GM15510 (cell line): Measurements from ENCODE around the gene ARHGEF12.

Source experiments
- POLR2A ChIP-seq: IDR thresholded peaks from 3 replicates; pipeline ENCODE4 v1.6.1; 2011; ENCODE audit warnings: borderline replicate concordance; ENCODE audit not compliant: insufficient read length; ENCODE audit errors: extremely low read depth

Gene ARHGEF12

DNA sequence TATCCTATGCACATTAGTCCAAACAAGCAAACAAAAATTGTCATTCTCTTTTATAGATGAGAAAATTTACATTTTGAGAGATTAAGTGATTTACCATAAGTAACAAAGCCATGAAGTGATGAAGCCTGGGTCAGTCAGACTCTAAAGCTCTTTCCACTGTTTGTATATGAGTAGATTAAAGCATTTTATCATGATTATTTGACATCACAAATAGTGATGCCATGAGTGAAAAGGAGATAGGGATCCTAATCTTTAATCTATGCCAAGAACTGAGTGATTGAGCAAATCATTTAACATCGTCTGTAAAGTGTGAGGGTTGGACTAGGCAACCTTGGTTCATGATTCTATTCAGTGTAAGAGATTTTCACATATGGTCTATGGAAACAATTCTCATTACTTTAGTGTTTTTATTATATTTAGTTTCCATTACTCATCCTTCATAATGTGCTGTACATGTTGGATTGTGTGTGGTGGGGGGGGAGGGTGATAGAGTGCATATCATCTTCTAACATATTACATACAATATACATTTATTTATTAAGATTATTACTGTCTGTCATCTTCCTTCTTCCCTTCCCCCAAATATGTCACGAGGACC lies 50.7 kb downstream of the ARHGEF12 start:
- TF ChIP-seq POLR2A = no peak

DNA sequence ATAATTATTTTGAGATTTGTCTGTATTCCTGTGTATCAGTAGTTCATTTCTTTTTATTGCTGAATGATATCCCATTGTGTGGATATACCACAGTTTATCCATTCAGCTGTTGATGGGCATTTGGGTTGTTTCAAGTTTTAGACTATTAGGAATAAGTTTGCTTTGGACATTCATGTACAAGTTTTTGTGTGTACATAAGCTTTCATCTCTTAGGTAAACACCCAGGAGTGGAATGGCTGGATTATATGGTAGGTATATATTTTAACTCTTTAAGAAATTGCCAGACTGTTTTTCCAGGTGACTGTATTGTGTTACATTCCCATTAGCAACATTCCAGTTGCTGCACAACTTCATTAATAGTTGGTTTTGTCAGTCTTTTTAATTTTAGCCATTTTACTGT lies 52.0 kb downstream of the ARHGEF12 start:
- no peak for TF ChIP-seq POLR2A

GRCh38 chr11:120389693-120390584 lies 53.7 kb downstream of the ARHGEF12 start:
- no peak for TF ChIP-seq POLR2A

GRCh38 chr11:120390585-120390922 lies 54.3 kb downstream of the ARHGEF12 start:
- TF ChIP-seq POLR2A = no peak

GRCh38 chr11:120391292-120391691 lies 55.1 kb downstream of the ARHGEF12 start:
- TF ChIP-seq POLR2A = no peak

DNA sequence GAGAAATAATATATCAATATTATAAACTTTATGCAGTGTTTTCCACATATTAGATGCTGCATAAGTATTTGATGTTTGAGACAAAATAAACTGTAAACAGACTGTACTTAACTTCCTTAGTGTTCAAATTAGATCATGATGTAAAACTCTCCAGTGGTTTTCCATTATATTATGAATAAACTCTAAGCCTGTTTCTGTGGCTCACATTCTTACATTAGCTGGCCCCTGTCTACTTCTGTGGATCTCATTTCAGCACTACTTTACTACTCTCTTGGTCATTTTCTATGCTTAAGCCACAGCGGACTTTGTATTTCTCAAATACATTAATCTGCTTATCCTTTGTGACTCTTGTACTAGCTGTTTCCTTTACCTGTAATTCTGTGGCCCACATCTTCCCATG lies 55.6 kb downstream of the ARHGEF12 start:
- TF ChIP-seq POLR2A = no peak

DNA sequence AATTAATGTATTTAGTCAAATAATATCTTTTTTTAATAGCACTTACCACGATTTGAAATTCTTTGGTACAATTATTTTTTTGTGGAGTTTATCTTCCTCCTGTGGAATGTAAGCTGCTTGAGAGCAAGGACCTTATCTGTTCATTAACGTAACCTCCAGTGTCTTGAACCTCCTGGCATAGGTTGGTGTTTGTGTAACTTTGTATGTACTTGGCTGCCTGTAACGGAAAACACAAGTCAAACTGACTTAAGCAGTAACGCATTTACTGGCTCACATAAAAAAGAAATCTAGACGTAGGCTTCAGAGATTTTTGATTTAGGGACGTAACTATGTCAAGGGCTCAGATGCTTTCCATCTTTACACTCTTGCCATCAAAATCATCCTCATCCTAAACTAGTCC lies 56.1 kb downstream of the ARHGEF12 start:
- no peak for TF ChIP-seq POLR2A

DNA sequence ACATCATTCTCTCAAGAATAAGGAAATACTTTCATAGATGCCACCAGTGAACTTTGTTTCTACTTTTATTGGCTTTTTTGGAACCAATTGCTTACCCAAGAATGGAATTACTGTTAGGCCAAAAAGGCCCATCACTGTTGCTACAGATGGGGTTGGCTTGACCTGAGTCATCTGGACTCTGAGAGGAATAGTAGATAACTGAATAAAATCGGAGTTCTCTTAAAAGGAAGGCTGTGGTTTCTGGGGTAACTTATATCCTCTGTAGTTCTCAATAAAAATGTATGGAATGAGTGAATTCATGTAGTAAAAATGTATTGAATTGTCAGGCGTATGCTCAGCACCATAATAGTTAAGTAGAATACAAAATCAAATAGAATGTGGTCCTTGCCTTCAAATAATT lies 56.6 kb downstream of the ARHGEF12 start:
- no peak for TF ChIP-seq POLR2A

DNA sequence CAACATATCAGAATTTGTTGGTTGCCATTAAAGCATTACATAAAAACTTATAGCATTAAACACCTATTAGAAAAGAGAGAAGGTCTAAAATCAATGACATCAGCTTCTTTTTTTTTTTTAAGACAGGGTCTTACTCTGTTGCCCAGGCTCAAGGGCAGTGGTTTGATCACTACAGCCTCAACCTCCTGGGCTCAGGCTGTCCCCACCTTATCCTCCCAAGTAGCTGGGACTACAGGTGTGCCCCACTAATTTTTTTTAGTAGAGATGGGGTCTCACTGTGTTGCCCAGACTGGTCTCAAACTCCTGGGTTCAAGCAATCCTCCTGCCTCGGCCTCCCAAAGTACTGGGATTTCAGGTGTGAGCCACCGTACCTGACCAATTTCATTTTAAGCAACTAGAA lies 57.9 kb downstream of the ARHGEF12 start:
- TF ChIP-seq POLR2A = no peak

DNA sequence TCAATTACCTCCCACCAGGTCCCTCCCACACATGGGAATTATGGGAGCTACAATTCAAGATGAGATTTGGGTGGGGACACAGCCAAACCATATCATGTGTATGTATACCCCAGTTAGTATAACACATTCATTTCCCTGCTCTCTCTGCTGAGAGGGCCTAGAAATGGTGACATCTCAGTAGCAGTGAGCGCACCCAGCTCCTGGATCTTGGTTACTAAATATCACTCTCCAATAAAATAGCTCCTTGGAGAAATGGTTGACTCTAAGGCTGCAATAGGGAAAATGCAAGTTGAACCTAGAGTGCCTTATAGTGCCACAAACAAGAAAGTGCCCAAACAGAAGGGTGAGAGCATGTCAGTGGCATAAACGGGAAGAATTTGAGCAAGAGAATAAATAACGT lies 59.6 kb downstream of the ARHGEF12 start:
- TF ChIP-seq POLR2A = no peak

GRCh38 chr11:120398132-120398531 lies 61.9 kb downstream of the ARHGEF12 start:
- TF ChIP-seq POLR2A = no peak

GRCh38 chr11:120399307-120399706 lies 63.1 kb downstream of the ARHGEF12 start:
- TF ChIP-seq POLR2A = no peak

GRCh38 chr11:120400564-120401364 lies 64.6 kb downstream of the ARHGEF12 start:
- no peak for TF ChIP-seq POLR2A

DNA sequence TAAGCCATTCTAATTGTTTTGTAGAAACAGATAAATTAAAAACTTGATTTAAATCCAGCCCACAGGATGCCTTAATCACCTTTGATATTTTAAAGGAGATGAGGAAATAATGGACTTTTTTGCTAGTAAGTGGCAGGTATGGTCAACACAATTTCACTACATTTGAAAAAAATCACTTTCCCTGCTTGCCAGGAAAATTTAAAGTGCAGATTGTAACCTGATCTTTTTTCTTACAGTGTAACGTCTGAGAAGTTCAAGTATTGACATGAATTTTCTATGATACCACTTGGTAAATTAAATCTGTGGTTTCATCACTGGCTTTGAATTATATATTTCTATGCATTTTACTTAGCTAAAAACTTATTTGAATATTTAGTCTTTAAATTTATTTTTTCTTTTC lies 65.3 kb downstream of the ARHGEF12 start:
- no peak for TF ChIP-seq POLR2A

GRCh38 chr11:120403966-120404365 lies 67.8 kb downstream of the ARHGEF12 start:
- TF ChIP-seq POLR2A = no peak
